GM23248 (cell line): ENCODE data around the gene MAPK8. TPM values are rescaled to one million over a fixed set of nuclear protein-coding genes. Genes with fewer than 3 reads are reported as not detected.

ENCODE experiments used
- DNase-seq: peaks from one replicate; pipeline ENCODE4 v3.0.0-alpha.2; 2015
- H2AFZ ChIP-seq: fragments of 200-600 bp; sonication (generic); 2 replicates; pipeline ENCODE4 v1.6.1; 2016; ENCODE audit warnings: antibody characterized with exemption
- H3F3A ChIP-seq: fragments of 200-600 bp; sonication (generic); 2 replicates; pipeline ENCODE4 v1.6.1; 2016; ENCODE audit warnings: mild to moderate bottlenecking, antibody characterized with exemption, mixed run types; ENCODE audit not compliant: insufficient read depth
- H3K27ac ChIP-seq: fragments of 200-600 bp; sonication (generic); 2 replicates; pipeline ENCODE4 v1.5.1; 2016; ENCODE audit warnings: mild to moderate bottlenecking
- H3K27me3 ChIP-seq: fragments of 200-600 bp; sonication (generic); replicated peaks from 2 replicates; pipeline ENCODE4 v1.6.1; 2016; ENCODE audit warnings: mild to moderate bottlenecking; ENCODE audit not compliant: insufficient read depth
- H3K36me3 ChIP-seq: fragments of 200-600 bp; sonication (generic); 2 replicates; pipeline ENCODE4 v1.6.1; 2016; ENCODE audit warnings: low read depth, mild to moderate bottlenecking
- H3K4me1 ChIP-seq: fragments of 200-600 bp; sonication (generic); 2 replicates; pipeline ENCODE4 v1.6.1; 2016; ENCODE audit warnings: mild to moderate bottlenecking; ENCODE audit not compliant: insufficient read depth
- H3K4me2 ChIP-seq: fragments of 200-600 bp; sonication (generic); one replicate; pipeline ENCODE4 v1.6.1; 2016; ENCODE audit warnings: mild to moderate bottlenecking; ENCODE audit not compliant: unreplicated experiment
- H3K4me3 ChIP-seq: fragments of 200-600 bp; sonication (generic); 2 replicates; pipeline ENCODE4 v1.5.1; 2016; ENCODE audit warnings: mild to moderate bottlenecking
- H3K79me2 ChIP-seq: fragments of 200-600 bp; sonication (generic); 2 replicates; pipeline ENCODE4 v1.6.1; 2016; ENCODE audit warnings: mild to moderate bottlenecking; ENCODE audit not compliant: insufficient read depth
- H3K9ac ChIP-seq: fragments of 200-600 bp; sonication (generic); 2 replicates; pipeline ENCODE4 v1.6.1; 2016; ENCODE audit warnings: mild to moderate bottlenecking
- H3K9me2 ChIP-seq: fragments of 200-600 bp; sonication (generic); 2 replicates; pipeline ENCODE4 v1.6.1; 2016; ENCODE audit warnings: mixed run types, mild to moderate bottlenecking, moderate library complexity; ENCODE audit not compliant: insufficient read depth
- H3K9me3 ChIP-seq: fragments of 200-600 bp; sonication (generic); one replicate; pipeline ENCODE4 v1.6.1; 2017; ENCODE audit warnings: low read depth
- H4K20me1 ChIP-seq: fragments of 200-600 bp; sonication (generic); 2 replicates; pipeline ENCODE4 v1.6.0; 2016; ENCODE audit not compliant: insufficient read depth
- EZH2 ChIP-seq: fragments of 200-600 bp; sonication (generic); IDR thresholded peaks from 2 replicates; pipeline ENCODE4 v1.6.1; 2018; ENCODE audit warnings: antibody characterized with exemption, mild to moderate bottlenecking; ENCODE audit not compliant: insufficient read depth, poor library complexity, severe bottlenecking
- EZH2phosphoT487 ChIP-seq: fragments of 200-600 bp; sonication (generic); IDR thresholded peaks from 2 replicates; pipeline ENCODE4 v1.6.1; 2018; ENCODE audit warnings: antibody characterized with exemption, moderate library complexity, mild to moderate bottlenecking, low read depth; ENCODE audit not compliant: insufficient read depth
- WGBS, 2 experiments: methylation state at CpG; one replicate each; pipeline ENCODE4 v1.1.6; 2015 to 2017; ENCODE audit warnings: low lambda C conversion rate in 2 of 2, low coverage in 1 of 2; ENCODE audit errors: missing lambda C conversion rate in 2 of 2; 5-methylcytosine and 5-hydroxymethylcytosine counted together
- in situ Hi-C: fragments of 300-500 bp; cut with MboI; formaldehyde crosslinking; loops from 2 replicates; pipeline ENCODE4 v1.15.0; 2020
- polyA plus RNA-seq: library from polyadenylated mRNA; unstranded; fragments of >200 nt; fragmentation: Nextera tagmentation; extraction: Ambion mirVana; gene quantifications from 2 replicates; pipeline ENCODE4 v1.2.1, GENCODE V29; 2016
- total RNA-seq: library from RNA; depleted of rRNA; stranded (reverse); fragments of >200 nt; shearing (Covaris generic); gene quantifications from 2 replicates; pipeline ENCODE4 v1.2.3, GENCODE V29; 2014; rRNA removed

The MAPK8 gene
- 63.6 and 78.7 TPM in 2 replicates for total RNA-seq
- 44.4 and 54.2 TPM in 2 replicates for polyA plus RNA-seq

DNA sequence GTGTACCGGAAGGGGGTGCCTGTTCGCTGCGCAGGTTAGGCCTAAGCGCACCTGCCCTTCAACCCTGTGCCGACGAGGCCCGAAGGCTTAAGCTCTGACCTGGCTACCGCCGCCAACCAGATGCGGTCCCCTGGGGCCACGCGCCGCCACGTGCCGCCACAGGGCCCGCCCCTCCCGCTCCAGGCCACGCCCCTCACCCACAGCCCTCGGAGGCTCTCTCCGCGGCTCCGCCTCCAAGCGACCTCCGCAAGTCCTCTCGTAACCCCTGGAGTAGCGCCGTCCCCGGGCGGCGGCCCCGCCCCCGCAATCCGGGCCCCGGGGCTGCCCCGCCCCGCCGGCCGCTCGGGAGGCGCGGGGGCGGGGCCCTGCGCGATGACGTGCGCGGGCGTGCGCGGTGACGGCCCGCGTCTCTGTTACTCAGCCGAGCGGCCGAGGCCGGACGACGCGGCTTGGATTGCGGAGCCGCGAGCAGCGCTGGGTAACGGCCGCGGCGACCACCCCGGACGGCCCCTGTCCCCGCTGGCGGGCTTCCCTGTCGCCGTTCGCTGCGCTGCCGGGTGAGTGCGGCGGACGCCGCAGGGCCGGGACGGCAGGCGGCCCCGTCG lies at the start of gene MAPK8:
MAPK8 (plus strand) TSS at position 413 of the 605 bp plus-strand sequence. CDS start 94,984 bp downstream, outside the sequence.
- Histone ChIP-seq H3K36me3 (no peaks in the 10 kb centered on the region), H3K9me3 (no peaks in the 10 kb centered on the region), H3K9ac (peak within 1 kb of the TSS; percentile 88), H3K4me3 (peak within 1 kb of the TSS; percentile 88), H3F3A (peaks cover 25% of the 10 kb centered on the region), H3K27ac (peak within 1 kb of the TSS; percentile 70), H3K4me1 (peaks cover 28% of the 10 kb centered on the region), H3K27me3 (0 out of 2 replicates have a peak, but pooled peaks cover 4% of the 10 kb centered on the region), H3K4me2 (peak within 1 kb of the TSS; percentile 74), H4K20me1 (no peaks in the 10 kb centered on the region; the same call in 1 of the 2 replicates), H2AFZ (peak within 1 kb of the TSS; percentile 82), H3K79me2 (peaks cover 44% of the 10 kb centered on the region), H3K9me2 (no peaks in the 10 kb centered on the region)
- DNase-seq = peak; percentile 94
- TF ChIP-seq EZH2 (no peak), EZH2phosphoT487 (no peak)
- in situ Hi-C loops = no loop called here
- 2 to 4% methylated on average over 28 to 77 of the region's 86 CpGs for WGBS, 2 experiments

DNA sequence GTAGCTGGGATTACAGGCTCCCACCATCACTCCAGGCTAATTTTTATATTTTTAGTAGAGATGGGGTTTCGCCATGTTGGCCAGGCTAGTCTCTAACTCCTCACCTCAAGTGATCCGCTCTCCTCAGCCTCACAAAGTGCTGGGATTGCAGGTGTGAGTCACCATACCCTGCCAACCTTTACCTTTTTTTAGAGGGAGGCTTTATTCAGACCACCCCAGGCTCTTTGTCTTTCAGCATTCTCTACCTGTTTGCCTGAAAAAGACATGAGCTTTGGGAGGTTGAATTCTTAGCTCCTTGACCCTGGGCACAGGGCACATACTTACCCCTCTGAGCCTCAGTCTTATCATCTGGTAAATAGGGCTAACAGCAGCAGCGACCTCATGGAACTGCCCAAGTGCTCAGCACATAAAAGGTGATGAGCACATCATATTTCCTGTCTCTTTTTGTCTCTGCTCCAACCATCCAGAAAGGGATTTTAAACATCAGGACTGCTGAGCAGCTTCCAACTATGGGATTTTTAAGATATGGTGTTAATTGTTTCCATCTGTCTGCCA lies 49.0 kb upstream of the MAPK8 start:
- H2AFZ ChIP-seq = no peak overlapping the region
- H3K9me2 ChIP-seq = no peaks in the 10 kb centered on the region
- H3K36me3 ChIP-seq = no peaks in the 10 kb centered on the region
- no peaks in the 10 kb centered on the region for H4K20me1 ChIP-seq
- no peaks in the 10 kb centered on the region for H3F3A ChIP-seq
- DNase-seq = no peak
- no peak overlapping the region for H3K4me2 ChIP-seq
- no peaks in the 10 kb centered on the region for H3K9me3 ChIP-seq
- TF ChIP-seq EZH2phosphoT487 (no peak), EZH2 (no peak)
- no peak overlapping the region for H3K4me3 ChIP-seq
- H3K27me3 ChIP-seq = peaks cover 41% of the 10 kb centered on the region; the same call in 1 of the 2 replicates
- H3K4me1 ChIP-seq = no peaks in the 10 kb centered on the region
- in situ Hi-C loops = no loop called here
- WGBS, 2 experiments = 58 to 63% methylated on average over 3 of the region's 3 CpGs
- no peaks in the 10 kb centered on the region for H3K79me2 ChIP-seq
- no peak overlapping the region for H3K27ac ChIP-seq
- no peak overlapping the region for H3K9ac ChIP-seq

DNA sequence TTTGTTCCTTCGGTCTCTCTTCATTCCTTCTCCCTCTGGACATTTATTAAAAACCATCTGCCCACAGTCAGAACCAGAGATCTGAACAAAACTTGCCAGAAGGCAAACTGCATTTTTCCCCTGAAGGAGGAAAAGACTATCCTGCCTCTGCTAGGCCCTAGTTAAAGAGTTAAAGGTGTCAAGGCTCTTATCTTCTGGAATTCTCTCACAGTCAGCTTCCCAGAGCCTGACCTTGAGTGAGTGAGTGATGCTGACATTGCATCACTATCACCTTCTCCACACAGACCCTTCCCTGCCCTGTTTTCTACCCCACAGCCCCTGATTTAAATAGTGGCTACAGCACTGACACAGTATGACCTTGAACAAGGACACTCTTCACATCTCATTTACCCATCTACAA lies 48.4 kb upstream of the MAPK8 start:
- Histone ChIP-seq H2AFZ (no peak overlapping the region), H3K4me1 (no peaks in the 10 kb centered on the region), H3K4me2 (no peak overlapping the region), H4K20me1 (no peaks in the 10 kb centered on the region), H3K79me2 (no peaks in the 10 kb centered on the region), H3F3A (no peaks in the 10 kb centered on the region), H3K9me2 (no peaks in the 10 kb centered on the region), H3K9ac (no peak overlapping the region), H3K9me3 (no peaks in the 10 kb centered on the region), H3K27ac (no peak overlapping the region), H3K36me3 (no peaks in the 10 kb centered on the region), H3K4me3 (no peak overlapping the region), H3K27me3 (peaks cover 41% of the 10 kb centered on the region; the same call in 1 of the 2 replicates)
- DNase-seq = no peak
- TF ChIP-seq EZH2 (no peak), EZH2phosphoT487 (no peak)
- in situ Hi-C loops = no loop called here
- 6 to 30% methylated on average over 1 of the region's 1 CpG for WGBS, 2 experiments

DNA sequence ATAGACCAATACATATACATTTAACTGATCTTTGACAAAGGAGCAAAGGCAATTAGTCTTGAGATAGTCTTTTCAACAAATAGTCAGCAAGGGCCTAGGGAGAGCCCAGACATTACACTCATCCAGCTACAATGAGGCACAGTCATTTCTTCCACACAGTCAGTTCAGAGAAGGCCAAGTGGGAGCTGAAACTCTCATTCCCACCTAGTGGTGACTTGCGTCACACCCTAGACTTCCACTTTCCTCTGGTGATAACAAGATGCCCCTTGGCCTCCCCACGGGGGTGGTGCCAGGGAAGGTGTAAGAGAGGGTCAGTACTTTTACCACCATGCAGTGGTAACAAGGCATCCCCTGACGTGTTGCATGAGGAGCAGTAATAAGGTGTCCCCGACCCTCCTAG lies 39.9 kb upstream of the MAPK8 start:
- Histone ChIP-seq H4K20me1 (no peaks in the 10 kb centered on the region), H3K4me2 (no peak overlapping the region), H3K79me2 (no peaks in the 10 kb centered on the region), H3K4me3 (no peak overlapping the region), H3K9me2 (no peaks in the 10 kb centered on the region), H3K4me1 (no peaks in the 10 kb centered on the region), H3K36me3 (no peaks in the 10 kb centered on the region), H3F3A (no peaks in the 10 kb centered on the region), H3K9ac (no peak overlapping the region), H2AFZ (no peak overlapping the region), H3K9me3 (no peaks in the 10 kb centered on the region), H3K27ac (no peak overlapping the region), H3K27me3 (peaks cover 54% of the 10 kb centered on the region)
- no peak for TF ChIP-seq EZH2phosphoT487
- TF ChIP-seq EZH2 = no peak
- no peak for DNase-seq
- in situ Hi-C loops = no loop called here
- WGBS, 2 experiments = 54% methylated on average over 4 of the region's 4 CpGs
